ENCODE measurements around the gene SCRN1.

SCRN1 gene

GRCh38 chr7:29922921-29923700, 66.5 kb downstream of the SCRN1 start:
- Histone ChIP-seq H3K27me3 (ENCODE audit: low read depth, low read length) (no peaks in the 10 kb centered on the region), H3K4me3 (ENCODE audit: low read depth in 1 of 2, low read length in 2 of 2) (no peak overlapping the region), H3K27ac (ENCODE audit: low read length) (no peak overlapping the region), H3K9me3 (ENCODE audit: control insufficient read depth in 1 of 2, low read length in 2 of 2) (no peaks in the 10 kb centered on the region), H3K4me1 (ENCODE audit: control insufficient read depth in 1 of 2, insufficient read depth in 2 of 2, low read length in 2 of 2) (no peaks in the 10 kb centered on the region), H3K36me3 (ENCODE audit: control insufficient read depth in 1 of 2, insufficient read depth in 2 of 2, low read length in 2 of 2) (peaks cover 4 to 38% of the 10 kb centered on the region in 2 donors)

DNA sequence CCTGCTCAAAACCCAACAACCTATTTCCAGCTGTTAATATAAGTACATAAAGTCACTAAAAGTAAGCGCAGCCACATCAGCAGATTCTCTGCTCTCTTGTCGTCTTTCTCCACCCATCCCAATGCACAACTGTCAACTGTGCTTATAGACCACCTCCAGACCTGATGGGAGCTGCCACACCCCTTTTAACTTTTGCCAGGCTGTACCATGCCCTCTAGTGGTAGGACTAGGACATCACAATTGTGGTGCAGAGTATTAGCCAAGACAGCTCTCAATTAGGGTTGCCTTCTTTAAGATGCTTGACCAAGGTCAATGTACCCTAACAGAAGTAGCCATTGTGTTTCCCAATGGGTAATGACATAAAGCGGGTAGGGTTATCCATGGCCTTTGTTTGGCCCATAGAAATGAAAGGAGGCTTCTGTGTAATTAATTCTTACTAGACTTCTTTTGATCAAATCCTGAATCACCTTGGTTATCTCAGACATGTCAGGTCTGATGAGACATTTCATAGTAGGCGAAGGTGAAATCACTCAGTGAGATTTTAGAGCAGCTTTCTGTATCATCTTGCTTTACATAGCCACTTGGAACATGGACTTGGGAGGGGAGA, 68.1 kb downstream of the SCRN1 start:
- H3K27ac ChIP-seq (ENCODE audit: low read length) = no peak overlapping the region
- H3K36me3 ChIP-seq (ENCODE audit: control insufficient read depth in 1 of 2, insufficient read depth in 2 of 2, low read length in 2 of 2) = peaks cover 4 to 38% of the 10 kb centered on the region in 2 donors
- no peak overlapping the region for H3K4me3 ChIP-seq (ENCODE audit: low read depth in 1 of 2, low read length in 2 of 2)
- no peaks in the 10 kb centered on the region for H3K9me3 ChIP-seq (ENCODE audit: control insufficient read depth in 1 of 2, low read length in 2 of 2)
- no peaks in the 10 kb centered on the region for H3K27me3 ChIP-seq (ENCODE audit: low read depth, low read length)
- no peaks in the 10 kb centered on the region for H3K4me1 ChIP-seq (ENCODE audit: control insufficient read depth in 1 of 2, insufficient read depth in 2 of 2, low read length in 2 of 2)

- Histone ChIP-seq H3K36me3 (ENCODE audit: control insufficient read depth in 1 of 2, insufficient read depth in 2 of 2, low read length in 2 of 2) (peaks cover 4 to 33% of the 10 kb centered on the region in 2 donors), H3K9me3 (ENCODE audit: control insufficient read depth in 1 of 2, low read length in 2 of 2) (no peaks in the 10 kb centered on the region), H3K4me3 (ENCODE audit: low read depth in 1 of 2, low read length in 2 of 2) (no peak overlapping the region), H3K27ac (ENCODE audit: low read length) (no peak overlapping the region), H3K4me1 (ENCODE audit: control insufficient read depth in 1 of 2, insufficient read depth in 2 of 2, low read length in 2 of 2) (peaks cover 0 to 2% of the 10 kb centered on the region in 2 donors), H3K27me3 (ENCODE audit: low read depth, low read length) (no peaks in the 10 kb centered on the region)
Measured at GRCh38 chr7:29920491-29920890, 69.1 kb downstream of the SCRN1 start.

- Histone ChIP-seq H3K9me3 (ENCODE audit: control insufficient read depth in 1 of 2, low read length in 2 of 2) (no peaks in the 10 kb centered on the region), H3K36me3 (ENCODE audit: control insufficient read depth in 1 of 2, insufficient read depth in 2 of 2, low read length in 2 of 2) (peaks cover 4 to 27% of the 10 kb centered on the region in 2 donors), H3K27ac (ENCODE audit: low read length) (no peak overlapping the region), H3K27me3 (ENCODE audit: low read depth, low read length) (no peaks in the 10 kb centered on the region), H3K4me3 (ENCODE audit: low read depth in 1 of 2, low read length in 2 of 2) (no peak overlapping the region), H3K4me1 (ENCODE audit: control insufficient read depth in 1 of 2, insufficient read depth in 2 of 2, low read length in 2 of 2) (peaks cover 0 to 5% of the 10 kb centered on the region in 2 donors)
Measured at GRCh38 chr7:29919790-29920189, 69.8 kb downstream of the SCRN1 start.

- no peak overlapping the region for H3K27ac ChIP-seq (ENCODE audit: low read length)
- H3K9me3 ChIP-seq (ENCODE audit: control insufficient read depth in 1 of 2, low read length in 2 of 2) = no peaks in the 10 kb centered on the region
- H3K36me3 ChIP-seq (ENCODE audit: control insufficient read depth in 1 of 2, insufficient read depth in 2 of 2, low read length in 2 of 2) = peaks cover 4 to 27% of the 10 kb centered on the region in 2 donors
- H3K4me1 ChIP-seq (ENCODE audit: control insufficient read depth in 1 of 2, insufficient read depth in 2 of 2, low read length in 2 of 2) = peaks cover 0 to 5% of the 10 kb centered on the region in 2 donors
- H3K4me3 ChIP-seq (ENCODE audit: low read depth in 1 of 2, low read length in 2 of 2) = no peak overlapping the region
- H3K27me3 ChIP-seq (ENCODE audit: low read depth, low read length) = no peaks in the 10 kb centered on the region
Measured at GRCh38 chr7:29918850-29919249, 70.8 kb downstream of the SCRN1 start.

GRCh38 chr7:29917641-29918040, 72.0 kb downstream of the SCRN1 start:
- Histone ChIP-seq H3K4me3 (ENCODE audit: low read depth in 1 of 2, low read length in 2 of 2) (no peak overlapping the region), H3K27ac (ENCODE audit: low read length) (no peak overlapping the region), H3K4me1 (ENCODE audit: control insufficient read depth in 1 of 2, insufficient read depth in 2 of 2, low read length in 2 of 2) (peaks cover 0 to 5% of the 10 kb centered on the region in 2 donors), H3K9me3 (ENCODE audit: control insufficient read depth in 1 of 2, low read length in 2 of 2) (no peaks in the 10 kb centered on the region), H3K36me3 (ENCODE audit: control insufficient read depth in 1 of 2, insufficient read depth in 2 of 2, low read length in 2 of 2) (peaks cover under 1 to 16% of the 10 kb centered on the region in 2 donors), H3K27me3 (ENCODE audit: low read depth, low read length) (no peaks in the 10 kb centered on the region)

- no peak overlapping the region for H3K27ac ChIP-seq (ENCODE audit: low read length)
- H3K36me3 ChIP-seq (ENCODE audit: control insufficient read depth in 1 of 2, insufficient read depth in 2 of 2, low read length in 2 of 2) = peaks cover 0 to 10% of the 10 kb centered on the region in 2 donors
- H3K27me3 ChIP-seq (ENCODE audit: low read depth, low read length) = no peaks in the 10 kb centered on the region
- no peak overlapping the region for H3K4me3 ChIP-seq (ENCODE audit: low read depth in 1 of 2, low read length in 2 of 2)
- H3K4me1 ChIP-seq (ENCODE audit: control insufficient read depth in 1 of 2, insufficient read depth in 2 of 2, low read length in 2 of 2) = peaks cover 0 to 5% of the 10 kb centered on the region in 2 donors
- H3K9me3 ChIP-seq (ENCODE audit: control insufficient read depth in 1 of 2, low read length in 2 of 2) = no peaks in the 10 kb centered on the region
Measured at GRCh38 chr7:29915481-29916215, 74.0 kb downstream of the SCRN1 start.

DNA sequence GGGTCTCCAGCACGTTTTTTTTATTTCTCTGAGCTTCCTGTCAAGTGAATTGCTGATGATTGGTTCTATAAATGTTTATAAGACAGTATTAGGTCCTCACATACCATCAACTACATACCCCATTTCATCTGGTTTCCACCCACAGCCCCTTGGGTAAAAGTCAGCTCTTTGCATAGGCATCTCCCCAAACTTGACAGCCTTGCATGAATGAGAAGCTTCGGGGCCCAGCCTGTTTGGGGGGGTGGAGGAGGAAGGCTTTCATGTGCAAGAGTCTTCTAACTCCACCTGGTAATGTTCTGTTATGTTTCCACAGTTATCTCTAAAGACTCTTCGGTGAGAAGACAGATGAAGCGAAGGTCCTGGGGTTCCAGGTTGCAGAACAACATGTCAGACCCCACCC, 75.4 kb downstream of the SCRN1 start:
- H3K27me3 ChIP-seq (ENCODE audit: low read depth, low read length) = no peaks in the 10 kb centered on the region
- no peak overlapping the region for H3K27ac ChIP-seq (ENCODE audit: low read length)

GRCh38 chr7:29906200-29907022, 83.2 kb downstream of the SCRN1 start:
- Histone ChIP-seq H3K4me3 (ENCODE audit: low read depth in 1 of 2, low read length in 2 of 2) (no peak overlapping the region), H3K9me3 (ENCODE audit: control insufficient read depth in 1 of 2, low read length in 2 of 2) (peaks cover 7 to 16% of the 10 kb centered on the region in 2 donors), H3K4me1 (ENCODE audit: control insufficient read depth in 1 of 2, insufficient read depth in 2 of 2, low read length in 2 of 2) (no peaks in the 10 kb centered on the region), H3K27me3 (ENCODE audit: low read depth, low read length) (no peaks in the 10 kb centered on the region), H3K27ac (ENCODE audit: low read length) (no peak overlapping the region), H3K36me3 (ENCODE audit: control insufficient read depth in 1 of 2, insufficient read depth in 2 of 2, low read length in 2 of 2) (peaks cover 6 to 13% of the 10 kb centered on the region in 2 donors)

More for the DNA sequence above, 75.4 kb downstream of the SCRN1 start:
- no peaks in the 10 kb centered on the region for H3K9me3 ChIP-seq (ENCODE audit: control insufficient read depth in 1 of 2, low read length in 2 of 2)
- peaks cover 0 to under 1% of the 10 kb centered on the region in 2 donors for H3K36me3 ChIP-seq (ENCODE audit: control insufficient read depth in 1 of 2, insufficient read depth in 2 of 2, low read length in 2 of 2)
- peaks cover 0 to 5% of the 10 kb centered on the region in 2 donors for H3K4me1 ChIP-seq (ENCODE audit: control insufficient read depth in 1 of 2, insufficient read depth in 2 of 2, low read length in 2 of 2)
- no peak overlapping the region for H3K4me3 ChIP-seq (ENCODE audit: low read depth in 1 of 2, low read length in 2 of 2)

DNA sequence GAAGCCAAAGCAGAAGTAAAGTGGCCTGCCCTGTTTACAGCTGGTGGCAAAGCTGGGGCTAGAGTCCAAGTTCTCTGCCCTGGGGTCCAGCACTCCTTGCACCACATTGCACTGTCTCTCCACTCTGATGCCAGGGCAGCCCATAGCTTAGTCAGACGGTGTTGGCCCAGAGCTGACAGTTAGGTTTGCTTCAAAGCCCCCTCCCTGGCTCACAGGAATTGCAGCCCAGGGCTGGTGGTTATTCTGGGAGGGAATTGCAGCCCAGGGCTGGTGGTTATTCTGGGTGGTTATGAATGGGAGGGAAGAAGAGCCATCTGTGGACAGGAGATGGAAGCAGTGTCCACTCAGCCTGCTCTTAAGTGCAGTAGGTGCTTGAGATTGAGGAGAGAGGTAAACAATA, 88.9 kb downstream of the SCRN1 start:
- Histone ChIP-seq H3K27ac (ENCODE audit: low read length) (no peak overlapping the region), H3K4me3 (ENCODE audit: low read depth in 1 of 2, low read length in 2 of 2) (no peak overlapping the region), H3K27me3 (ENCODE audit: low read depth, low read length) (no peaks in the 10 kb centered on the region), H3K36me3 (ENCODE audit: control insufficient read depth in 1 of 2, insufficient read depth in 2 of 2, low read length in 2 of 2) (peaks cover 3 to 6% of the 10 kb centered on the region in 2 donors), H3K9me3 (ENCODE audit: control insufficient read depth in 1 of 2, low read length in 2 of 2) (peaks cover 0 to 12% of the 10 kb centered on the region in 2 donors), H3K4me1 (ENCODE audit: control insufficient read depth in 1 of 2, insufficient read depth in 2 of 2, low read length in 2 of 2) (peaks cover 0 to 6% of the 10 kb centered on the region in 2 donors)
